Measurements from ENCODE around the gene P2RY6. TPM values are rescaled to one million over a fixed set of nuclear protein-coding genes. Genes with fewer than 3 reads are reported as not detected.

Gene P2RY6
- total RNA-seq, 1 experiment from 2014 or later = not detected

GRCh38 chr11:73285721-73286120, 13.6 kb downstream of the P2RY6 start:
- no peak overlapping the region for H2BK5ac ChIP-seq (ENCODE audit: insufficient read length, low read length)
- H2BK15ac ChIP-seq (ENCODE audit: low read depth, low read length) = no peak overlapping the region
- no peak overlapping the region for H3K27ac ChIP-seq (ENCODE audit: insufficient read length, low read depth, low read length)
- H3T11ph ChIP-seq (ENCODE audit: low read length) = no peak overlapping the region
- no peaks in the 10 kb centered on the region for H3K36me3 Mint-ChIP-seq (ENCODE audit: insufficient read depth in 1 of 3, low read depth in 3 of 3)
- peaks cover 6 to 12% of the 10 kb centered on the region in 2 experiments for H3K4me1 Mint-ChIP-seq
- no peaks in the 10 kb centered on the region for H3K23me2 ChIP-seq (ENCODE audit: insufficient read length, low read depth, low read length, poor library complexity, severe bottlenecking)
- no peak overlapping the region for H3K56ac ChIP-seq (ENCODE audit: insufficient read length, low read depth, low read length)
- H4K91ac ChIP-seq (ENCODE audit: insufficient read length, low read depth, low read length) = no peak overlapping the region
- no peak overlapping the region for H3K4ac ChIP-seq (ENCODE audit: low read depth, low read length)
- no peaks in the 10 kb centered on the region for H3K9me3 ChIP-seq (ENCODE audit: control insufficient read depth, low read depth, low read length)
- no peak overlapping the region for H3K23ac ChIP-seq (ENCODE audit: insufficient read length, low read depth, low read length)
- no peaks in the 10 kb centered on the region for H3K4me1 ChIP-seq (ENCODE audit: insufficient read depth, low read length)
- no peaks in the 10 kb centered on the region for H3K79me1 ChIP-seq (ENCODE audit: insufficient read depth, low read depth, low read length, poor library complexity, severe bottlenecking)
- no peaks in the 10 kb centered on the region for H3K27me3 ChIP-seq (ENCODE audit: insufficient read depth, low read length)
- H3K79me2 ChIP-seq (ENCODE audit: insufficient read depth, low read length) = no peaks in the 10 kb centered on the region
- H4K5ac ChIP-seq (ENCODE audit: insufficient read length, low read depth, low read length) = no peak overlapping the region
- no CpG with 5 or more reads among the region's 1 CpG for WGBS (ENCODE audit: extremely low coverage, insufficient read length, low lambda C conversion rate)
- H3K27me3 Mint-ChIP-seq (ENCODE audit: low read depth) = peaks cover 30% of the 10 kb centered on the region
- no peaks in the 10 kb centered on the region for H4K20me1 ChIP-seq (ENCODE audit: control insufficient read depth, insufficient read depth, insufficient read length)
- no peak overlapping the region for H3K9ac ChIP-seq (ENCODE audit: extremely low read depth, insufficient read length, low read length)
- no peaks in the 10 kb centered on the region for H3K9me3 Mint-ChIP-seq
- H3K14ac ChIP-seq (ENCODE audit: insufficient read depth, low read length) = no peak overlapping the region
- H3K4me2 ChIP-seq (ENCODE audit: insufficient read depth, insufficient read length, low read length) = no peak overlapping the region
- no peak overlapping the region for H3K27ac Mint-ChIP-seq
- H2BK20ac ChIP-seq (ENCODE audit: low read depth, low read length, poor library complexity, severe bottlenecking) = no peak overlapping the region
- no peak overlapping the region for H2BK12ac ChIP-seq (ENCODE audit: insufficient read length, low read depth, low read length)
- no peak overlapping the region for H2AK5ac ChIP-seq (ENCODE audit: insufficient read length, low read length)
- H4K8ac ChIP-seq (replicated peaks; ENCODE audit: insufficient read length, low read depth, low read length) = no peak overlapping the region
- TF ChIP-seq CTCF (conservative IDR thresholded peaks at IDR 0.05) = no peak
- H2BK120ac ChIP-seq (ENCODE audit: low read depth, low read length, poor library complexity, severe bottlenecking) = no peak overlapping the region
- no peak overlapping the region for H3K4me3 Mint-ChIP-seq
- no peak overlapping the region for H3K18ac ChIP-seq (ENCODE audit: insufficient read length, low read depth, low read length)
- DNase-seq = no peak
- no peak overlapping the region for H2AFZ ChIP-seq (ENCODE audit: low read length)

All from H9 (cell line).